Adipocyte (in vitro differentiated cells): Measurements from ENCODE around the gene CCNL1.
"Not testable (repeated sequence)": the region's sequence is repeated elsewhere in the genome, so short reads cannot be mapped to it uniquely, and the experiment has no call there.

Experiments
- DNase-seq: peaks from one replicate; pipeline ENCODE4 v3.0.0-alpha.2; 2015; ENCODE audit warnings: low read depth
- H3K27me3 ChIP-seq: replicated peaks from 2 replicates; pipeline ENCODE4 v1.7.0; 2013; ENCODE audit warnings: mild to moderate bottlenecking, low read length, moderate library complexity; ENCODE audit not compliant: control insufficient read depth, insufficient read depth
- H3K36me3 ChIP-seq: 2 replicates; pipeline ENCODE4 v1.7.0; 2013; ENCODE audit warnings: low read length, mild to moderate bottlenecking, moderate library complexity; ENCODE audit not compliant: control insufficient read depth, insufficient read depth, severe bottlenecking
- H3K4me1 ChIP-seq: 2 replicates; pipeline ENCODE4 v1.7.0; 2013; ENCODE audit warnings: mild to moderate bottlenecking, low read length, moderate library complexity; ENCODE audit not compliant: control insufficient read depth, insufficient read depth
- H3K4me3 ChIP-seq: 2 replicates; pipeline ENCODE4 v1.7.0; 2013; ENCODE audit warnings: mild to moderate bottlenecking, low read length, moderate library complexity
- H3K9ac ChIP-seq: 2 replicates; pipeline ENCODE4 v1.7.0; 2013; ENCODE audit warnings: mild to moderate bottlenecking, low read length, moderate library complexity
- H3K9me3 ChIP-seq: 2 replicates; pipeline ENCODE4 v1.7.0; 2013; ENCODE audit warnings: mild to moderate bottlenecking, low read length, moderate library complexity; ENCODE audit not compliant: control insufficient read depth

The CCNL1 gene

GRCh38 chr3:157167371-157168042, 7.6 kb upstream of the CCNL1 start:
- H3K4me1 ChIP-seq = peaks cover 19% of the 10 kb centered on the region
- no peak for DNase-seq

GRCh38 chr3:157166561-157166960, 6.6 kb upstream of the CCNL1 start:
- DNase-seq = no peak
- H3K9me3 ChIP-seq = no peaks in the 10 kb centered on the region
- H3K4me1 ChIP-seq = peaks cover 12% of the 10 kb centered on the region
- no peak overlapping the region for H3K4me3 ChIP-seq
- H3K9ac ChIP-seq = no peak overlapping the region
- no peaks in the 10 kb centered on the region for H3K27me3 ChIP-seq
- H3K36me3 ChIP-seq = no peaks in the 10 kb centered on the region

More at GRCh38 chr3:157167371-157168042, 7.6 kb upstream of the CCNL1 start:
- H3K4me3 ChIP-seq = no peak overlapping the region
- no peak overlapping the region for H3K9ac ChIP-seq
- H3K27me3 ChIP-seq = no peaks in the 10 kb centered on the region
- H3K36me3 ChIP-seq = no peaks in the 10 kb centered on the region
- H3K9me3 ChIP-seq = no peaks in the 10 kb centered on the region

DNA sequence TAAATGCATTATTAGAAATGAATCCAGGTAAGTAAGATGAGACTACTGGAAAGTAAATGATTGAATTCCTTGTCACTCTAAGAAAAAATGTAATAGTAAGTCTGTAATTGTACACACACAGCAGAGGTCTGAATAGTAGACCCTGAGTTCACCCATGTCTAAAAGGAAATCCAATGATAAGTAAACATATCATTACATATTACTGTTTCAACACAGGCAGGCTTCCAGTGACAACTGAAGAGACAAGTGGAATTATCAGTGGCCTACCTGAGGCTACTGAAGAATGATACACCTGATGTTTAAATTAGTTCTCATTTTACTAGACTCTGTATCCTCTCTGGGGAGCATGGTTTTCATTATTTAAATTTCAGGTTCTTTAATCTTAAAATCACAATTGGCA, 6.2 kb upstream of the CCNL1 start:
- H3K9ac ChIP-seq = no peak overlapping the region
- no peaks in the 10 kb centered on the region for H3K27me3 ChIP-seq
- no peak for DNase-seq
- H3K9me3 ChIP-seq = no peaks in the 10 kb centered on the region
- H3K4me1 ChIP-seq = peaks cover 11% of the 10 kb centered on the region
- H3K36me3 ChIP-seq = no peaks in the 10 kb centered on the region
- H3K4me3 ChIP-seq = no peak overlapping the region

DNA sequence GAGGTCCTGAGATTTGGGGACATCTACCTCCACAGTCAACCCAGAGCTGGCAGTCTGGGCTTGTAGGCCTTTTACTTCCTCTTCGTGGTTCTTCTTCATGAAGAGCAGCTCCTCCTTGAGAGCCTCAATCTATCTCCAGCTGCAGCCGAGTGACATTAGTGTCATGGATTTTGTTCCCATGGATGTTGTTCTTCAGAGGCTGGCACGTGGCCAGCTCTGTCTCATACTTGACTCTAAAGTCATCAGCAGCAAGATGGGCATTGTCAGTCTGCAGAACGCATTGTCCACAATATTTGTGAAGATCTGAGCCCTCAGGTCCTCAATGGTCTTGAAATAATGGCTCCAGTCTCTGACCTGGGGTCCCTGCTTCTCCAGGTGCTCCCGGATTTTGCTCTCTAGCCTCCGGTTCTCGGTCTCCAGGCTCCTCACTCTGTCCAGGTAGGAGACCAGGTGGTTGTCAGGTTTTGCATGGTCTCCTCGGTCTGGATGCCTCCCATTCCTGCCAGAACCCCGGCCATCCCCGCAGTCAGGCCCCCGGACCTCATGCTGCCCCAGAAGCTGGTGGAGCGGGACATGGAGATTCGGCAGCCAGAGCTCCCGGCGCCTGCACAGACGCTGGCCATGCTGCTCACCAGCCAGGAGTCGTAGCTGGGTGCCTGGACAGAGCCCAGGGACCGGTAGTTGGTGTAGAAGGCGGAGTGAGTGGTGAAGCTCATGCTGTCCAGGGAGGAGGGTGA, 3.4 kb upstream of the CCNL1 start:
- Histone ChIP-seq H3K36me3 (peaks cover 6% of the 10 kb centered on the region), H3K9me3 (no peaks in the 10 kb centered on the region), H3K9ac (no peak overlapping the region), H3K27me3 (no peaks in the 10 kb centered on the region), H3K4me3 (no peak overlapping the region), H3K4me1 (peaks cover 10% of the 10 kb centered on the region)
- DNase-seq = no peak

DNA sequence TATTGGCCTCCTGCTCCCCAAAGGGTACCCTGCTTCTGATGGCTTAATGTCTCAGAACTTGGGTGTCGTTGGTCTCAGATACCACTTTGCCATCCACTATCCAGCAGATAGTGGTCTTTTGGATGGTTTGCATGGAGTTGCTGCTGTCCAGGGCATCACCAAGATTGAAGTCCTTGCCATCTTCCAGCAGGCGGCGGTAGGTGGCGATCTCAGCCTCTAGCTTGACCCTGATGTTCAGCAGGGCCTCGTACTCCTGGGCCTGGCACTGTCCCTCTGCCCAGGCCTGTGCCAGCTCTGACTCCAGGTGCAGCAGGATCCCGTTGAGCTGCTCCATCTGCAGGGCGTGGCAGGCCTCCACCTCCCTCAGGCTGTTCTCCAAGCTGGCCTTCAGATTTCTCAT, 2.7 kb upstream of the CCNL1 start:
- not testable (repeated sequence) for H3K27me3 ChIP-seq, DNase-seq, H3K4me3 ChIP-seq, H3K9me3 ChIP-seq, H3K9ac ChIP-seq
- H3K36me3 ChIP-seq = peaks cover 14% of the 10 kb centered on the region
- peaks cover 16% of the 10 kb centered on the region for H3K4me1 ChIP-seq

- H3K27me3 ChIP-seq = no peaks in the 10 kb centered on the region
- no peaks in the 10 kb centered on the region for H3K9me3 ChIP-seq
- peak; percentile 98 for DNase-seq
- peak overlapping the region; percentile 96 for H3K9ac ChIP-seq
- peaks cover 31% of the 10 kb centered on the region for H3K36me3 ChIP-seq
- peak overlapping the region; percentile 97 for H3K4me3 ChIP-seq
- peaks cover 33% of the 10 kb centered on the region for H3K4me1 ChIP-seq
These were observed 894 bp upstream of the CCNL1 start for GRCh38 chr3:157160658-157161424.

DNA sequence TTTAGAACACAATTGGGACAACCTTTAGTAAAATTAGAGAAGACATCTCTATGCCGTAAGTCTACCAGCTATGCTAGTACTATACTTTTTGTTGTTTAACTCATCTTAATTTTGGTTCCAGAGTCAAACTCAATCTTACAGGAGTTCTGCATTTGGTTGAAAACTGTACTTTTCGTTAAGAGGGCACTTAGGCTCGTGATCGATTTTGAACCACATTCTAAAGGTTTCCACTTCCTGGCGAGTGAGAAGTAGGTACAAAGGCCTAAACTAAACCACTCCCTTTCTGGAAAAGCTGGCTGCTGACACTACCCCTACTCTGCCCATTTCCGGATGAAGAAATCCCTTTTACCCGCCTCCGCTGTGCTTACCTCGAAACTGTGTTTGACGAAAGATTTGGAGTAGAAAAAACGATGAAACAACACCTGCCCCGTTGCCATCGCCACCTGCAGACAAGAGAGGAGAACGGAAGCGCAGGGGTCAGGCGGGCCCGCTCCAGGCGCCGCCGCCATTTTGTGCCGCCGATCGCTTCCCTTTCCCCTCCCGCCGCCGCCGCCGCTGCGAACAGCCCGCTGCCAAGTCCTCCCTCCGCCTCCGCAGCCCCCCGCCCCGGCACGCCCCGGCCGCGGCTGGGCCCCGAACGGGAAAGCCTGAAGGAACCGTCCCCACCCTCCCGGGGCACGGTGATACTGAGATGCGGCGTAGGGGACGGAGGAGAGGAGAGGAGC, 748 bp downstream of the CCNL1 start:
- Histone ChIP-seq H3K9me3 (no peaks in the 10 kb centered on the region), H3K36me3 (peaks cover 48% of the 10 kb centered on the region), H3K9ac (peak overlapping the region; percentile 96), H3K27me3 (no peaks in the 10 kb centered on the region), H3K4me3 (peak overlapping the region; percentile 97), H3K4me1 (peaks cover 50% of the 10 kb centered on the region)
- peak; percentile 78 for DNase-seq

DNA sequence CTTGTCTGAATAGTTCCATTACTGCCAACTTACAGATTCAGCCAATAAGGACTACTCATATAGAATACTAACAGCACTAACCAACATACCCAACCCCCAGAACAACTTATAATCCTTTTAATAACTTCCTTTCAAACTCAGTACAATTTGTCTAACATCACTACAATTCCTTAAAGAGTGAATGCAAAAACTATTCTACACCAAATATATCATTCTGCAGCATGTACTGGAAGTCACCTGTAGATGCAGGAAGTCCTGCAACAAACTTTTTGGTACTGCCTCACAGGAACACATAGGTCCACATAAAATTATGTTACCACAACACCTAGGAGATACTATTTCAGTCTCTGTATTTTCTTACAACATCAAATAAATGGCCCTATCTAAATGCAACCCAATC, 2.1 kb downstream of the CCNL1 start:
- DNase-seq = peak; percentile 10
- H3K9me3 ChIP-seq = no peaks in the 10 kb centered on the region
- H3K36me3 ChIP-seq = peaks cover 61% of the 10 kb centered on the region
- peaks cover 63% of the 10 kb centered on the region for H3K4me1 ChIP-seq
- H3K4me3 ChIP-seq = peak overlapping the region; percentile 97
- H3K27me3 ChIP-seq = no peaks in the 10 kb centered on the region
- peak overlapping the region; percentile 96 for H3K9ac ChIP-seq

GRCh38 chr3:157156837-157157635, 2.9 kb downstream of the CCNL1 start:
- peak; percentile 55 for DNase-seq

DNA sequence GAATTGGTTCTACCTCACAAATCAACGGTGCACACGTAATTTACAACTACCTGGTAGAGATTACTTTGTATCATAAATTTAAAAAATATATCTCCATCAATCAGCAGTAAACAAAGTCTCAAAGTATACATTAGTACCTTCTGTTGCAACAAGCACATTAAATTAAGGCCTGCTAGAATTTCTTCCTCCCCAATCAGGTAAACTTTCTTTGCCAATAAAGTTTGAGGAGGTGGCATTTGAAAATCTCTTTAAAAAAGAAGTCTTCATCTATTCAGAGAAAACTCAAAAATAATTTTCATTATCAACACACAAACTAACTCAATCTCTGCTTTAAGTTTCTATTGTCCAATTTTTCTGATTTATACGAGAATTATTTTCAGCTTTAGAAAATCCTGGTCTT, 4.4 kb downstream of the CCNL1 start:
- H3K27me3 ChIP-seq = no peaks in the 10 kb centered on the region

More at GRCh38 chr3:157156837-157157635, 2.9 kb downstream of the CCNL1 start:
- H3K4me1 ChIP-seq = peaks cover 63% of the 10 kb centered on the region
- no peaks in the 10 kb centered on the region for H3K27me3 ChIP-seq
- H3K9me3 ChIP-seq = no peaks in the 10 kb centered on the region
- peak overlapping the region; percentile 97 for H3K4me3 ChIP-seq
- peak overlapping the region; percentile 96 for H3K9ac ChIP-seq
- peaks cover 69% of the 10 kb centered on the region for H3K36me3 ChIP-seq

More for the DNA sequence above, 4.4 kb downstream of the CCNL1 start:
- Histone ChIP-seq H3K36me3 (peaks cover 84% of the 10 kb centered on the region), H3K4me3 (peak overlapping the region; percentile 97), H3K9me3 (no peaks in the 10 kb centered on the region), H3K4me1 (peaks cover 63% of the 10 kb centered on the region), H3K9ac (peak overlapping the region; percentile 96)
- DNase-seq = no peak
